Uterus (tissue), 4 donors: ENCODE measurements around the gene NCAM2. TPM values are rescaled to one million over a fixed set of nuclear protein-coding genes. Genes with fewer than 3 reads are reported as not detected.

Experiments
- DNase-seq, 2 donors: peaks; one replicate each; pipeline ENCODE4 v3.0.0-alpha.2; 2019 to 2020
- H3K27ac ChIP-seq, 2 donors: fragments of 200-600 bp; sonication (generic); 1 replicate in 1 of 2; 2 replicates in 1 of 2; pipeline ENCODE4 v1.5.1; 2016 to 2018
- H3K27me3 ChIP-seq, 2 donors: fragments of 200-600 bp; sonication (generic); one replicate each; pipeline ENCODE4 v1.5.1; 2018 to 2019; ENCODE audit warnings: control low read depth in 1 of 2
- H3K36me3 ChIP-seq, 2 donors: fragments of 200-600 bp; sonication (generic); one replicate each; pipeline ENCODE4 v1.5.1; 2019; ENCODE audit warnings: control low read depth in 1 of 2
- H3K4me1 ChIP-seq, 2 donors: fragments of 200-600 bp; sonication (generic); one replicate each; pipeline ENCODE4 v1.5.1; 2018 to 2019; ENCODE audit warnings: control low read depth in 1 of 2
- H3K4me3 ChIP-seq, 2 donors: fragments of 200-600 bp; sonication (generic); 1 replicate in 1 of 2; 2 replicates in 1 of 2; pipeline ENCODE4 v1.5.1; 2018 to 2019; ENCODE audit warnings: mild to moderate bottlenecking in 1 of 2
- H3K9me3 ChIP-seq, 2 donors: fragments of 200-600 bp; sonication (generic); one replicate each; pipeline ENCODE4 v1.5.1; 2019; ENCODE audit warnings: control low read depth in 1 of 2
- POLR2A ChIP-seq, 2 donors: fragments of 450-650 bp; IDR thresholded peaks; one replicate each; pipeline ENCODE4 v1.6.1; 2016; ENCODE audit warnings: antibody characterized with exemption in 2 of 2, mild to moderate bottlenecking in 1 of 2, moderate library complexity in 1 of 2
- intact Hi-C: fragments of 100-400 bp; cut with DNase I; formaldehyde crosslinking; loops from one replicate; pipeline ENCODE4 v1.15.1; 2023; ENCODE audit warnings: low total_unique reads
- total RNA-seq, 4 donors: library from RNA; depleted of rRNA in 3 of 4; stranded (reverse); fragments of >200 nt in 3 of 4; gene quantifications; one replicate each; pipeline versions ENCODE4 v1.1.0 to v1.2.4, GENCODE V29; 2014 to 2023
- TF ChIP-seq, protein P1 (sequence below), 4 experiments: fragments of 200-600 bp in 2 of 4; fragments of 450-650 bp in 2 of 4; sonication (generic) in 2 of 4; IDR thresholded peaks; one replicate each; pipeline ENCODE4 v1.5.1; 2016 to 2019; ENCODE audit warnings: antibody characterized with exemption in 4 of 4, mild to moderate bottlenecking in 2 of 4, moderate library complexity in 1 of 4
- donor health status: DM: yes; HTN: yes; CAD: no.

Gene NCAM2
- total RNA-seq, 4 donors from 2014 or later, result 1.2 to 214 (median 26.1) TPM

DNA sequence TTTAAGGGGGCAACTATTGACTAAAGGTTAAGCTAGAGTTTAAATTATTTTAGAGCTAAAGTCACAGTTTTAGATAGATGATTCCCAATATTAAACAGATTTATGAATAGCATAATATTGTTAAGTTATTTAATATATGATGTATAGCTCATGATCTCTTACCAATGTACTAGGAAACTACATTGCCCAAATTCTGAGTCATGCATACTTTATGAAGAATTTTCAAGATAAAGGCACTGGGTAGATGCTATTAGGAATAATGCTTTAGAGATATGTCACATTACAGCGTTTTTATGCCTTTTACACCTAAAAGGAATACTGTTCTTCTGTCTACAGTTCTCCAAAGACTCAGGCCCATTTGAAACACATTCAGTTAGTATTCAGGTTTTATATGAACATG is 215.1 kb downstream of the NCAM2 start:
- no peak for DNase-seq
- H3K9me3 ChIP-seq, result no peaks in the 10 kb centered on the region
- intact Hi-C loops, result no loop called here
- H3K27ac ChIP-seq, result no peak overlapping the region
- H3K36me3 ChIP-seq, result no peaks in the 10 kb centered on the region
- no peaks in the 10 kb centered on the region for H3K4me1 ChIP-seq
- no peak overlapping the region for H3K4me3 ChIP-seq
- TF ChIP-seq POLR2A (IDR thresholded peaks at IDR 0.05), result no peak
- TF ChIP-seq, protein P1, sequence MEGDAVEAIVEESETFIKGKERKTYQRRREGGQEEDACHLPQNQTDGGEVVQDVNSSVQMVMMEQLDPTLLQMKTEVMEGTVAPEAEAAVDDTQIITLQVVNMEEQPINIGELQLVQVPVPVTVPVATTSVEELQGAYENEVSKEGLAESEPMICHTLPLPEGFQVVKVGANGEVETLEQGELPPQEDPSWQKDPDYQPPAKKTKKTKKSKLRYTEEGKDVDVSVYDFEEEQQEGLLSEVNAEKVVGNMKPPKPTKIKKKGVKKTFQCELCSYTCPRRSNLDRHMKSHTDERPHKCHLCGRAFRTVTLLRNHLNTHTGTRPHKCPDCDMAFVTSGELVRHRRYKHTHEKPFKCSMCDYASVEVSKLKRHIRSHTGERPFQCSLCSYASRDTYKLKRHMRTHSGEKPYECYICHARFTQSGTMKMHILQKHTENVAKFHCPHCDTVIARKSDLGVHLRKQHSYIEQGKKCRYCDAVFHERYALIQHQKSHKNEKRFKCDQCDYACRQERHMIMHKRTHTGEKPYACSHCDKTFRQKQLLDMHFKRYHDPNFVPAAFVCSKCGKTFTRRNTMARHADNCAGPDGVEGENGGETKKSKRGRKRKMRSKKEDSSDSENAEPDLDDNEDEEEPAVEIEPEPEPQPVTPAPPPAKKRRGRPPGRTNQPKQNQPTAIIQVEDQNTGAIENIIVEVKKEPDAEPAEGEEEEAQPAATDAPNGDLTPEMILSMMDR (IDR thresholded peaks at IDR 0.05), result no peak
- no peaks in the 10 kb centered on the region for H3K27me3 ChIP-seq

DNA sequence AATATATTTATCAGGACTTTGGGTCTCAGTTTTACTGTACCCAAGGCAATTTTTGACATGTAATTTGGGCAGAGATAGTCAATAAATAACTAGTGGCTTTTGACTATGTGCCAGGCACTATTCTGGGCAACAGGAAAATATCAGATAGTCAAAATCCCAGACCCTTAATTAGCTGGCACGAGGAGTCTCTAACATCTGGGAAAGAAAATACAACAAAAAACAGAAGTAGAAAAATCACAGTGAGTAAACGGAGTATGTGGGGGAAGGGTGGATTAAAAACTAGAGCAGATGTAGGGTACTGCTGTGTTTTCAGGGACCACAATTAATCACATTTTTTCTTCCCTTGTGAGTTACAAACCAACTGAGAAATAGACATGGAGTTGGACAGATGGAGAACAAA is 217.8 kb downstream of the NCAM2 start:
- Histone ChIP-seq H3K27me3 (no peaks in the 10 kb centered on the region), H3K4me3 (no peak overlapping the region), H3K9me3 (no peaks in the 10 kb centered on the region), H3K4me1 (no peaks in the 10 kb centered on the region), H3K27ac (no peak overlapping the region), H3K36me3 (no peaks in the 10 kb centered on the region)
- no peak for DNase-seq
- intact Hi-C loops, result no loop called here
- no peak for TF ChIP-seq POLR2A (IDR thresholded peaks at IDR 0.05)
- TF ChIP-seq, protein P1 (IDR thresholded peaks at IDR 0.05), result no peak

DNA sequence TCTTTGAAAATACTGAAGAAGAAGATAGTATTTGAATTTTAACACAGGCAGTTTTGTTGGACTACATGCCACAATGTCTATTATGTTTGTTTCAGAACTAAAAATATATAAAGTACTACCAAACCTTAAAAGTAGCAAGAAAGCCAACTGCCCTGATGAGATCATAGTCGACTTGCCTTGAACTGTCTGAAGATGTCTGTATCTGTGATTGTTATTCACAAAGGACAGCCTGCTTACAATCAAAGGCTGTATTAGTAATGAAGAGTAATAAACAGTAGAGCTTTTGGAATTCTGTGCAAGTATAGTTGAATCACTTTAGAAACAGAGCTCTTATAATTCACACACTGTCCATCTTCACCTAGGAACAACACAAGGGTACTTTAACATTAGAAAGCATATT is 228.3 kb downstream of the NCAM2 start:
- intact Hi-C loops, result no loop called here
- no peaks in the 10 kb centered on the region for H3K36me3 ChIP-seq
- no peaks in the 10 kb centered on the region for H3K4me1 ChIP-seq
- TF ChIP-seq, protein P1 (IDR thresholded peaks at IDR 0.05), result no peak
- no peak overlapping the region for H3K4me3 ChIP-seq
- H3K27ac ChIP-seq, result no peak overlapping the region
- no peak for DNase-seq
- no peaks in the 10 kb centered on the region for H3K27me3 ChIP-seq
- H3K9me3 ChIP-seq, result no peaks in the 10 kb centered on the region

DNA sequence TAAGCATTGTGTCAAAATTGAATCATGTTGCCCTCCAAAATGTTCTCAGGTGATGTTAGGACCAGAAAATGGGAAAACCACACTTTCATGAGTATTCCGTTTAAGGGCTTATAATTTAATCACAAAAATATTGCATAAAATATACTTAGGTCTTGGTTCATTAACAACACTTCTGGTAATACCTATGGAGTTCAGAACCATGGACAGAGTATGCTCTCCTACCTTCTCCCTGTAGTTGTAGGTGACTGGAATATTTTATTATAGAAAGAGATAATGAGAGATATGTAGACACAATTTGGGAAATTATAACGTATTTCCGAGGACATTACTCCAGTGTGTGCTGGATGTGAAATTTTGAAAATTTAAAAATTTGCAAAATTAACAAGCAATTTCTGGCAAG is 232.5 kb downstream of the NCAM2 start:
- Histone ChIP-seq H3K4me3 (no peak overlapping the region), H3K4me1 (no peaks in the 10 kb centered on the region), H3K9me3 (no peaks in the 10 kb centered on the region), H3K36me3 (no peaks in the 10 kb centered on the region), H3K27me3 (no peaks in the 10 kb centered on the region), H3K27ac (no peak overlapping the region)
- intact Hi-C loops, result no loop called here
- TF ChIP-seq, protein P1 (IDR thresholded peaks at IDR 0.05), result no peak
- no peak for DNase-seq

DNA sequence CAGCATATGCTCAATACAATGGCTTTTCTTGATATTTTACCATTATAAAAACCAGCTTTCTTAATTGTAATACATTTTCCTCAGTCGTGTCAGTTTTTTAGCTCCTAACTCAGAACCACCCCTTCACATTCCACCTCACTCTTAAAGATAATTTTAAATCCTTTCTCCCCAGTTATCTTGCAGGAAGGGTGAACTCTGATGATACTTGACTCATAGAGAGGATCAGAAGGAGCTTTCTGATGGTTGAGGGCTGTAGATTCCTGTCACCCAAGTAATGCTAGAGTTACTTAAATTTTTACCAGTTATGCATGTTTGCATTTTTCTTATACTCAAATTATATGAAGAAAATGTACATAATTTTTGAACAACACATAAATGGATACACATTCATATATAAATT is 233.7 kb downstream of the NCAM2 start:
- DNase-seq, result no peak
- Histone ChIP-seq H3K4me1 (no peaks in the 10 kb centered on the region), H3K27ac (no peak overlapping the region), H3K9me3 (no peaks in the 10 kb centered on the region), H3K36me3 (no peaks in the 10 kb centered on the region), H3K4me3 (no peak overlapping the region), H3K27me3 (no peaks in the 10 kb centered on the region)
- intact Hi-C loops, result no loop called here
- TF ChIP-seq, protein P1 (IDR thresholded peaks at IDR 0.05), result no peak
- TF ChIP-seq POLR2A (IDR thresholded peaks at IDR 0.05), result no peak
